HEK293 (cell line): ENCODE results near the gene PHACTR1.

ENCODE experiments used
- KLF16 ChIP-seq: fragments of 450-650 bp; formaldehyde crosslinking; IDR thresholded peaks from 2 replicates; pipeline ENCODE4 v1.5.1; 2017; ENCODE audit warnings: missing biosample characterization, missing genetic modification characterization
- MZF1 ChIP-seq: fragments of 450-650 bp; formaldehyde crosslinking; IDR thresholded peaks from 2 replicates; pipeline ENCODE4 v1.5.1; 2017; ENCODE audit warnings: missing biosample characterization, missing genetic modification characterization, borderline replicate concordance
- SCRT2 ChIP-seq: fragments of 450-650 bp; formaldehyde crosslinking; IDR thresholded peaks from 2 replicates; pipeline ENCODE4 v1.5.1; 2016; ENCODE audit warnings: missing biosample characterization, missing genetic modification characterization
- SETDB1 ChIP-seq: IDR thresholded peaks from one replicate; pipeline ENCODE4 v1.6.1; 2017; ENCODE audit warnings: mild to moderate bottlenecking, low read length, moderate library complexity, mixed read lengths; ENCODE audit not compliant: insufficient read length
- TCF7L2 ChIP-seq: IDR thresholded peaks from 2 replicates; pipeline ENCODE4 v1.6.1; 2011; ENCODE audit warnings: low read depth, mild to moderate bottlenecking, inconsistent platforms, low read length, moderate library complexity, borderline replicate concordance
- ZBTB48 ChIP-seq: fragments of 450-650 bp; formaldehyde crosslinking; IDR thresholded peaks from 2 replicates; pipeline ENCODE4 v1.5.1; 2016; ENCODE audit warnings: missing biosample characterization, missing genetic modification characterization
- ZBTB8A ChIP-seq: fragments of 450-650 bp; formaldehyde crosslinking; IDR thresholded peaks from 2 replicates; pipeline ENCODE4 v1.5.1; 2016; ENCODE audit warnings: missing biosample characterization, missing genetic modification characterization
- ZEB2 ChIP-seq: fragments of 450-650 bp; formaldehyde crosslinking; IDR thresholded peaks from 2 replicates; pipeline ENCODE4 v1.5.1; 2016; ENCODE audit warnings: missing biosample characterization, missing genetic modification characterization
- ZNF214 ChIP-seq: fragments of 450-650 bp; formaldehyde crosslinking; IDR thresholded peaks from 2 replicates; pipeline ENCODE4 v1.5.1; 2017; ENCODE audit warnings: missing biosample characterization, mild to moderate bottlenecking, missing genetic modification characterization, borderline replicate concordance
- ZNF366 ChIP-seq: fragments of 450-650 bp; formaldehyde crosslinking; conservative IDR thresholded peaks from 2 replicates; pipeline ENCODE4 v1.5.1; 2016; ENCODE audit warnings: missing biosample characterization, missing genetic modification characterization
- ZNF404 ChIP-seq: fragments of 450-650 bp; formaldehyde crosslinking; IDR thresholded peaks from 2 replicates; pipeline ENCODE4 v1.5.1; 2017; ENCODE audit warnings: missing biosample characterization, missing genetic modification characterization
- ZNF423 ChIP-seq: fragments of 450-650 bp; formaldehyde crosslinking; IDR thresholded peaks from 2 replicates; pipeline ENCODE4 v1.5.1; 2016; ENCODE audit warnings: missing biosample characterization, missing genetic modification characterization
- ZNF48 ChIP-seq: fragments of 450-650 bp; formaldehyde crosslinking; IDR thresholded peaks from 2 replicates; pipeline ENCODE4 v1.5.1; 2016; ENCODE audit warnings: missing biosample characterization, missing genetic modification characterization
- ZNF510 ChIP-seq: fragments of 450-650 bp; formaldehyde crosslinking; IDR thresholded peaks from 2 replicates; pipeline ENCODE4 v1.5.1; 2018; ENCODE audit warnings: mild to moderate bottlenecking, missing genetic modification characterization, missing biosample characterization; ENCODE audit not compliant: insufficient replicate concordance
- ZNF548 ChIP-seq: fragments of 450-650 bp; formaldehyde crosslinking; IDR thresholded peaks from 2 replicates; pipeline ENCODE4 v1.5.1; 2016; ENCODE audit warnings: missing biosample characterization, missing genetic modification characterization
- ZNF549 ChIP-seq: fragments of 450-650 bp; IDR thresholded peaks from 2 replicates; pipeline ENCODE4 v1.5.1; 2018; ENCODE audit warnings: missing biosample characterization, missing genetic modification characterization, mild to moderate bottlenecking, inconsistent platforms, moderate library complexity
- ZNF555 ChIP-seq: fragments of 450-650 bp; formaldehyde crosslinking; conservative IDR thresholded peaks from 2 replicates; pipeline ENCODE4 v1.5.1; 2017; ENCODE audit warnings: missing biosample characterization, mild to moderate bottlenecking, missing genetic modification characterization, inconsistent platforms
- ZNF561 ChIP-seq: fragments of 450-650 bp; IDR thresholded peaks from 2 replicates; pipeline ENCODE4 v1.5.1; 2018; ENCODE audit warnings: missing biosample characterization, missing genetic modification characterization, borderline replicate concordance
- ZNF610 ChIP-seq: fragments of 450-650 bp; formaldehyde crosslinking; IDR thresholded peaks from 2 replicates; pipeline ENCODE4 v1.5.1; 2016; ENCODE audit warnings: missing biosample characterization, missing genetic modification characterization, borderline replicate concordance
- ZNF624 ChIP-seq: fragments of 450-650 bp; formaldehyde crosslinking; IDR thresholded peaks from 2 replicates; pipeline ENCODE4 v1.5.1; 2017; ENCODE audit warnings: missing biosample characterization, missing genetic modification characterization
- ZNF654 ChIP-seq: fragments of 450-650 bp; formaldehyde crosslinking; IDR thresholded peaks from 2 replicates; pipeline ENCODE4 v1.5.1; 2016; ENCODE audit warnings: low read depth, missing biosample characterization, missing genetic modification characterization
- ZNF701 ChIP-seq: fragments of 450-650 bp; formaldehyde crosslinking; IDR thresholded peaks from 2 replicates; pipeline ENCODE4 v1.5.1; 2016; ENCODE audit warnings: missing biosample characterization, missing genetic modification characterization
- ZNF707 ChIP-seq: fragments of 450-650 bp; formaldehyde crosslinking; IDR thresholded peaks from 2 replicates; pipeline ENCODE4 v1.5.1; 2016; ENCODE audit warnings: missing biosample characterization, missing genetic modification characterization
- ZNF747 ChIP-seq: fragments of 450-650 bp; formaldehyde crosslinking; IDR thresholded peaks from 2 replicates; pipeline ENCODE4 v1.5.1; 2016; ENCODE audit warnings: missing biosample characterization, missing genetic modification characterization
- ZNF791 ChIP-seq: fragments of 450-650 bp; formaldehyde crosslinking; IDR thresholded peaks from 2 replicates; pipeline ENCODE4 v1.5.1; 2016; ENCODE audit warnings: missing biosample characterization, missing genetic modification characterization
- ZNF792 ChIP-seq: fragments of 450-650 bp; formaldehyde crosslinking; IDR thresholded peaks from 2 replicates; pipeline ENCODE4 v1.5.1; 2016; ENCODE audit warnings: missing biosample characterization, missing genetic modification characterization
- ZSCAN16 ChIP-seq: fragments of 450-650 bp; formaldehyde crosslinking; IDR thresholded peaks from 2 replicates; pipeline ENCODE4 v1.5.1; 2016; ENCODE audit warnings: missing biosample characterization, missing genetic modification characterization
- TF ChIP-seq, protein P1 (sequence below): fragments of 450-650 bp; formaldehyde crosslinking; IDR thresholded peaks from 2 replicates; pipeline ENCODE4 v1.5.1; 2016; ENCODE audit warnings: missing biosample characterization, missing genetic modification characterization
- TF ChIP-seq, protein P2 (sequence below): IDR thresholded peaks from 2 replicates; pipeline ENCODE4 v1.6.1; 2011; ENCODE audit warnings: mild to moderate bottlenecking, low read depth, low read length, borderline replicate concordance
- TF ChIP-seq, protein P3 (sequence below): fragments of 450-650 bp; formaldehyde crosslinking; IDR thresholded peaks from 2 replicates; pipeline ENCODE4 v1.5.1; 2016; ENCODE audit warnings: missing biosample characterization, missing genetic modification characterization
- TF ChIP-seq, protein P4 (sequence below): fragments of 450-650 bp; formaldehyde crosslinking; IDR thresholded peaks from 2 replicates; pipeline ENCODE4 v1.5.1; 2016; ENCODE audit warnings: missing biosample characterization, missing genetic modification characterization
- TF ChIP-seq, protein P5 (sequence below): fragments of 450-650 bp; formaldehyde crosslinking; IDR thresholded peaks from 2 replicates; pipeline ENCODE4 v1.5.1; 2017; ENCODE audit warnings: missing biosample characterization, mild to moderate bottlenecking, missing genetic modification characterization, moderate library complexity

PHACTR1 gene

DNA sequence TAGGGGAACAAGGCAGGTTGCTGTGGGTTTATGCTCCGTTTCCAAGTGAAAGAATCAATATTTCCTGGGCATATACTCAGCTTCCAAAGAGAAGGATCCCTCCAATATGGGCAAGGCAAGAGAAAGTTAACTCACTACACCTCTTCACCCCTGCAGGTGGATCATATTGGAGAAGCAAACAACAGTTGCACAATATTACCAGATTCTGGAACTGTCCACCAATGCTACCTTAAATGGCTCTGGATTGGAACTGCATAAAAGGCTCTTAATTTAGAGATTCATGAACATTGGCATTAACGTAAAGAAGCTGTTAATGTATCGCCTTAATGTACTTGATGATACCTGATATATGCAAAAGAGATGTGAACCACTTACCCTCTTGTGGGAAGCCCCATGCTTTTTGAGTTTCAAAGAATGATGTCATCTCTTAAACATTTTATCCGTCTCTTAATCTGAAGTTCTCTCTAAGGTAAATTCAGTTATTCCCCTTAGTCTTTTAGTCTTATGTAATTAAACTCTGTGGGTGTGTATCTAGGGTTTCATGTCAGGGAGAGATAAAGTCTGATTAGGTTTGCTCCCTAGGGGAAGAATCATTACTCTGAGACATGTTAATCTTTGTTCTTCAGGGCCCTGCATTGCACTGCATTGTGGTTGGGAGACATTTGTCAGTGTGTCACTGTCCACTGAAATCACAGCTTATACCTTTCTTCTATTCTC, 99.5 kb downstream of the PHACTR1 start (continued):
- TF ChIP-seq ZNF707 (tag by site-specific recombination): no peak
- TF ChIP-seq, protein P1, sequence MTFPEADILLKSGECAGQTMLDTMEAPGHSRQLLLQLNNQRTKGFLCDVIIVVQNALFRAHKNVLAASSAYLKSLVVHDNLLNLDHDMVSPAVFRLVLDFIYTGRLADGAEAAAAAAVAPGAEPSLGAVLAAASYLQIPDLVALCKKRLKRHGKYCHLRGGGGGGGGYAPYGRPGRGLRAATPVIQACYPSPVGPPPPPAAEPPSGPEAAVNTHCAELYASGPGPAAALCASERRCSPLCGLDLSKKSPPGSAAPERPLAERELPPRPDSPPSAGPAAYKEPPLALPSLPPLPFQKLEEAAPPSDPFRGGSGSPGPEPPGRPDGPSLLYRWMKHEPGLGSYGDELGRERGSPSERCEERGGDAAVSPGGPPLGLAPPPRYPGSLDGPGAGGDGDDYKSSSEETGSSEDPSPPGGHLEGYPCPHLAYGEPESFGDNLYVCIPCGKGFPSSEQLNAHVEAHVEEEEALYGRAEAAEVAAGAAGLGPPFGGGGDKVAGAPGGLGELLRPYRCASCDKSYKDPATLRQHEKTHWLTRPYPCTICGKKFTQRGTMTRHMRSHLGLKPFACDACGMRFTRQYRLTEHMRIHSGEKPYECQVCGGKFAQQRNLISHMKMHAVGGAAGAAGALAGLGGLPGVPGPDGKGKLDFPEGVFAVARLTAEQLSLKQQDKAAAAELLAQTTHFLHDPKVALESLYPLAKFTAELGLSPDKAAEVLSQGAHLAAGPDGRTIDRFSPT: peak; percentile 92
- TF ChIP-seq, protein P2, sequence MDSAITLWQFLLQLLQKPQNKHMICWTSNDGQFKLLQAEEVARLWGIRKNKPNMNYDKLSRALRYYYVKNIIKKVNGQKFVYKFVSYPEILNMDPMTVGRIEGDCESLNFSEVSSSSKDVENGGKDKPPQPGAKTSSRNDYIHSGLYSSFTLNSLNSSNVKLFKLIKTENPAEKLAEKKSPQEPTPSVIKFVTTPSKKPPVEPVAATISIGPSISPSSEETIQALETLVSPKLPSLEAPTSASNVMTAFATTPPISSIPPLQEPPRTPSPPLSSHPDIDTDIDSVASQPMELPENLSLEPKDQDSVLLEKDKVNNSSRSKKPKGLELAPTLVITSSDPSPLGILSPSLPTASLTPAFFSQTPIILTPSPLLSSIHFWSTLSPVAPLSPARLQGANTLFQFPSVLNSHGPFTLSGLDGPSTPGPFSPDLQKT: no peak
- TF ChIP-seq, protein P3, sequence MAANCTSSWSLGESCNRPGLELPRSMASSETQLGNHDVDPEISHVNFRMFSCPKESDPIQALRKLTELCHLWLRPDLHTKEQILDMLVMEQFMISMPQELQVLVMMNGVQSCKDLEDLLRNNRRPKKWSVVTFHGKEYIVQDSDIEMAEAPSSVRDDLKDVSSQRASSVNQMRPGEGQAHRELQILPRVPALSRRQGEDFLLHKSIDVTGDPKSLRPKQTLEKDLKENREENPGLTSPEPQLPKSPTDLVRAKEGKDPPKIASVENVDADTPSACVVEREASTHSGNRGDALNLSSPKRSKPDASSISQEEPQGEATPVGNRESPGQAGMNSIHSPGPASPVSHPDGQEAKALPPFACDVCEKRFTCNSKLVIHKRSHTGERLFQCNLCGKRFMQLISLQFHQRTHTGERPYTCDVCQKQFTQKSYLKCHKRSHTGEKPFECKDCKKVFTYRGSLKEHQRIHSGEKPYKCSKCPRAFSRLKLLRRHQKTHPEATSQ: no peak
- no peak for TF ChIP-seq ZNF701 (tag by site-specific recombination)
- 0 out of 2 replicates have a peak, but pooled peaks have one; percentile 12 for TF ChIP-seq ZNF549 (tag by site-specific recombination)
- no peak for TF ChIP-seq ZNF610 (tag by site-specific recombination)
- TF ChIP-seq, protein P4, sequence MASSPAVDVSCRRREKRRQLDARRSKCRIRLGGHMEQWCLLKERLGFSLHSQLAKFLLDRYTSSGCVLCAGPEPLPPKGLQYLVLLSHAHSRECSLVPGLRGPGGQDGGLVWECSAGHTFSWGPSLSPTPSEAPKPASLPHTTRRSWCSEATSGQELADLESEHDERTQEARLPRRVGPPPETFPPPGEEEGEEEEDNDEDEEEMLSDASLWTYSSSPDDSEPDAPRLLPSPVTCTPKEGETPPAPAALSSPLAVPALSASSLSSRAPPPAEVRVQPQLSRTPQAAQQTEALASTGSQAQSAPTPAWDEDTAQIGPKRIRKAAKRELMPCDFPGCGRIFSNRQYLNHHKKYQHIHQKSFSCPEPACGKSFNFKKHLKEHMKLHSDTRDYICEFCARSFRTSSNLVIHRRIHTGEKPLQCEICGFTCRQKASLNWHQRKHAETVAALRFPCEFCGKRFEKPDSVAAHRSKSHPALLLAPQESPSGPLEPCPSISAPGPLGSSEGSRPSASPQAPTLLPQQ (tag by site-specific recombination): peak; percentile 48; the same call in 1 of the 2 replicates
- TF ChIP-seq ZNF510 (tag by site-specific recombination): no peak
- no peak for TF ChIP-seq ZNF548 (tag by site-specific recombination)
- TF ChIP-seq ZNF792: no peak
- no peak for TF ChIP-seq ZNF624 (tag by site-specific recombination)
- no peak for TF ChIP-seq ZNF423 (tag by site-specific recombination)
- TF ChIP-seq SCRT2 (tag by site-specific recombination): no peak
- TF ChIP-seq ZNF791: no peak
- no peak for TF ChIP-seq ZNF561 (tag by site-specific recombination)
- no peak for TF ChIP-seq ZNF747
- TF ChIP-seq ZSCAN16: no peak
- TF ChIP-seq ZBTB48 (tag by site-specific recombination): peak; percentile 71
- TF ChIP-seq SETDB1: no peak
- TF ChIP-seq TCF7L2: peak; percentile 81
- TF ChIP-seq ZBTB8A (tag by site-specific recombination): no peak
- TF ChIP-seq ZNF555 (tag by site-specific recombination): no peak
- TF ChIP-seq ZNF214 (tag by site-specific recombination): no peak
- peak; percentile 78 for TF ChIP-seq ZEB2
- TF ChIP-seq MZF1: peak; percentile 75; the same call in 1 of the 2 replicates
- TF ChIP-seq ZNF654 (tag by site-specific recombination): no peak
- no peak for TF ChIP-seq KLF16 (tag by site-specific recombination)
- TF ChIP-seq ZNF366 (tag by site-specific recombination): peak; percentile 77
- TF ChIP-seq ZNF404 (tag by site-specific recombination): no peak
- TF ChIP-seq ZNF48: no peak
- TF ChIP-seq, protein P5, sequence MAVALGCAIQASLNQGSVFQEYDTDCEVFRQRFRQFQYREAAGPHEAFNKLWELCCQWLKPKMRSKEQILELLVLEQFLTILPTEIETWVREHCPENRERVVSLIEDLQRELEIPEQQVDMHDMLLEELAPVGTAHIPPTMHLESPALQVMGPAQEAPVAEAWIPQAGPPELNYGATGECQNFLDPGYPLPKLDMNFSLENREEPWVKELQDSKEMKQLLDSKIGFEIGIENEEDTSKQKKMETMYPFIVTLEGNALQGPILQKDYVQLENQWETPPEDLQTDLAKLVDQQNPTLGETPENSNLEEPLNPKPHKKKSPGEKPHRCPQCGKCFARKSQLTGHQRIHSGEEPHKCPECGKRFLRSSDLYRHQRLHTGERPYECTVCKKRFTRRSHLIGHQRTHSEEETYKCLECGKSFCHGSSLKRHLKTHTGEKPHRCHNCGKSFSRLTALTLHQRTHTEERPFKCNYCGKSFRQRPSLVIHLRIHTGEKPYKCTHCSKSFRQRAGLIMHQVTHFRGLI (tag by site-specific recombination): no peak
